Neural progenitor cell (in vitro differentiated cells): ENCODE measurements around the gene SUGCT. TPM values are rescaled to one million over a fixed set of nuclear protein-coding genes. Genes with fewer than 3 reads are reported as not detected.

Experiments used
- DNase-seq: peaks from one replicate; pipeline ENCODE4 v3.0.0-alpha.2; 2016; ENCODE audit warnings: low spot score
- H2AFZ ChIP-seq: fragments of 200-600 bp; sonication (generic); replicated peaks from 2 replicates; pipeline ENCODE4 v1.6.1; 2016; ENCODE audit warnings: antibody characterized with exemption
- H3F3A ChIP-seq: fragments of 200-600 bp; sonication (generic); 2 replicates; pipeline ENCODE4 v1.6.1; 2016; ENCODE audit warnings: antibody characterized with exemption, low read depth
- H3K27ac ChIP-seq: fragments of 200-600 bp; sonication (generic); 2 replicates; pipeline ENCODE4 v1.5.1; 2016; ENCODE audit warnings: mild to moderate bottlenecking
- H3K27me3 ChIP-seq: fragments of 200-600 bp; sonication (generic); 2 replicates; pipeline ENCODE4 v1.6.1; 2016; ENCODE audit warnings: mild to moderate bottlenecking, moderate library complexity
- H3K36me3 ChIP-seq: fragments of 200-600 bp; sonication (generic); 2 replicates; pipeline ENCODE4 v1.5.1; 2016
- H3K4me1 ChIP-seq: fragments of 200-600 bp; sonication (generic); 2 replicates; pipeline ENCODE4 v1.6.1; 2016; ENCODE audit warnings: mixed run types
- H3K4me2 ChIP-seq: fragments of 200-600 bp; sonication (generic); 2 replicates; pipeline ENCODE4 v1.6.1; 2016
- H3K4me3 ChIP-seq: fragments of 200-600 bp; sonication (generic); 2 replicates; pipeline ENCODE4 v1.5.1; 2016
- H3K79me2 ChIP-seq: fragments of 200-600 bp; sonication (generic); 2 replicates; pipeline ENCODE4 v1.6.1; 2016; ENCODE audit warnings: low read depth
- H3K9ac ChIP-seq: fragments of 200-600 bp; sonication (generic); 2 replicates; pipeline ENCODE4 v1.6.1; 2016
- H3K9me3 ChIP-seq: fragments of 200-600 bp; sonication (generic); 2 replicates; pipeline ENCODE4 v1.5.1; 2016; ENCODE audit warnings: low read depth
- H4K20me1 ChIP-seq: fragments of 200-600 bp; sonication (generic); 2 replicates; pipeline ENCODE4 v1.6.1; 2016; ENCODE audit warnings: low read depth
- H3K27ac Mint-ChIP-seq: 3 replicates; pipeline ENCODE4 v1.8.0; 2021; ENCODE audit warnings: mixed read lengths
- H3K27me3 Mint-ChIP-seq: 2 replicates; pipeline ENCODE4 v1.8.0; 2022; ENCODE audit warnings: low read depth, mild to moderate bottlenecking, inconsistent platforms, moderate library complexity, mixed read lengths; ENCODE audit not compliant: insufficient read depth
- H3K36me3 Mint-ChIP-seq: 3 replicates; pipeline ENCODE4 v1.8.0; 2021; ENCODE audit warnings: mixed read lengths
- H3K4me1 Mint-ChIP-seq: 3 replicates; pipeline ENCODE4 v1.8.0; 2021; ENCODE audit warnings: mixed read lengths
- H3K4me3 Mint-ChIP-seq: 3 replicates; pipeline ENCODE4 v1.8.0; 2021; ENCODE audit warnings: mild to moderate bottlenecking, moderate library complexity, mixed read lengths
- H3K9me3 Mint-ChIP-seq: 3 replicates; pipeline ENCODE4 v1.8.0; 2020; ENCODE audit warnings: mixed read lengths
- EZH2 ChIP-seq: fragments of 200-600 bp; sonication (generic); IDR thresholded peaks from 2 replicates; pipeline ENCODE4 v1.6.1; 2017; ENCODE audit warnings: antibody characterized with exemption, mild to moderate bottlenecking, moderate library complexity
- EZH2phosphoT487 ChIP-seq: fragments of 200-600 bp; sonication (generic); IDR thresholded peaks from 2 replicates; pipeline ENCODE4 v1.6.1; 2017; ENCODE audit warnings: antibody characterized with exemption
- total RNA-seq: library from RNA; depleted of rRNA; stranded (reverse); fragments of >200 nt; gene quantifications from 2 replicates; pipeline ENCODE4 v1.2.3, GENCODE V29; 2015; ENCODE audit warnings: low replicate concordance
- TF ChIP-seq, protein P1 (sequence below): fragments of 200-600 bp; sonication (generic); IDR thresholded peaks from 2 replicates; pipeline ENCODE4 v1.5.1; 2017; ENCODE audit warnings: antibody characterized with exemption, mild to moderate bottlenecking

The SUGCT gene
- total RNA-seq, 1 donor from 2014 or later, result 10.1 TPM

DNA sequence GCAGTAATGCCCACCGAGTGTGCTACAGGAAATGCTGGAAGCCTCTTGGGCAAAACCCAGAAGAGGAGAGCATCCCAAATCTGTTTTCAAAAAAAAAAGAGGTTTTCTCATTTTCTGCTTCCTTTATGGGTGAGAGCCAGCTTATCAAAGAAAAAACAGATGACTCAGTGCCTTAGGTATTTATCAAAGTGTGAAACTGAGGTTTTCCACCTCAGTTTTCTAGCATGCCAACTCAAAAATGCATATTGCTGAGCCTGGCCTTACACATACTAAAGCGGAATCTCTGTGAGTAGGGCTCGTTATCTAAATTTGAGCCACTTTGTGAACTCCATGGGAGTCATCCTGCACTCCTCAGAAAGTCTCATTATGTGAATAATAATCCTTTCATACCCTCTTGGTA lies 705.1 kb downstream of the SUGCT start:
- H3K4me1 ChIP-seq, result peaks cover 5% of the 10 kb centered on the region
- no peak overlapping the region for H3K27ac Mint-ChIP-seq
- no peak overlapping the region for H3K4me3 ChIP-seq
- H2AFZ ChIP-seq, result no peak overlapping the region
- no peaks in the 10 kb centered on the region for H3K9me3 ChIP-seq
- no peak overlapping the region for H3K4me2 ChIP-seq
- H3K9me3 Mint-ChIP-seq, result peaks cover 14% of the 10 kb centered on the region
- H3K9ac ChIP-seq, result no peak overlapping the region
- H4K20me1 ChIP-seq, result no peaks in the 10 kb centered on the region
- H3K27me3 Mint-ChIP-seq, result peaks cover 2% of the 10 kb centered on the region
- DNase-seq, result no peak
- H3K27ac ChIP-seq, result no peak overlapping the region
- no peaks in the 10 kb centered on the region for H3K79me2 ChIP-seq
- H3K27me3 ChIP-seq, result no peaks in the 10 kb centered on the region
- no peak for TF ChIP-seq EZH2
- TF ChIP-seq EZH2phosphoT487, result no peak
- TF ChIP-seq, protein P1, sequence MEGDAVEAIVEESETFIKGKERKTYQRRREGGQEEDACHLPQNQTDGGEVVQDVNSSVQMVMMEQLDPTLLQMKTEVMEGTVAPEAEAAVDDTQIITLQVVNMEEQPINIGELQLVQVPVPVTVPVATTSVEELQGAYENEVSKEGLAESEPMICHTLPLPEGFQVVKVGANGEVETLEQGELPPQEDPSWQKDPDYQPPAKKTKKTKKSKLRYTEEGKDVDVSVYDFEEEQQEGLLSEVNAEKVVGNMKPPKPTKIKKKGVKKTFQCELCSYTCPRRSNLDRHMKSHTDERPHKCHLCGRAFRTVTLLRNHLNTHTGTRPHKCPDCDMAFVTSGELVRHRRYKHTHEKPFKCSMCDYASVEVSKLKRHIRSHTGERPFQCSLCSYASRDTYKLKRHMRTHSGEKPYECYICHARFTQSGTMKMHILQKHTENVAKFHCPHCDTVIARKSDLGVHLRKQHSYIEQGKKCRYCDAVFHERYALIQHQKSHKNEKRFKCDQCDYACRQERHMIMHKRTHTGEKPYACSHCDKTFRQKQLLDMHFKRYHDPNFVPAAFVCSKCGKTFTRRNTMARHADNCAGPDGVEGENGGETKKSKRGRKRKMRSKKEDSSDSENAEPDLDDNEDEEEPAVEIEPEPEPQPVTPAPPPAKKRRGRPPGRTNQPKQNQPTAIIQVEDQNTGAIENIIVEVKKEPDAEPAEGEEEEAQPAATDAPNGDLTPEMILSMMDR, result no peak
- no peaks in the 10 kb centered on the region for H3K36me3 ChIP-seq
- H3F3A ChIP-seq, result no peaks in the 10 kb centered on the region
- H3K4me3 Mint-ChIP-seq, result no peak overlapping the region
- no peaks in the 10 kb centered on the region for H3K4me1 Mint-ChIP-seq
- no peaks in the 10 kb centered on the region for H3K36me3 Mint-ChIP-seq

DNA sequence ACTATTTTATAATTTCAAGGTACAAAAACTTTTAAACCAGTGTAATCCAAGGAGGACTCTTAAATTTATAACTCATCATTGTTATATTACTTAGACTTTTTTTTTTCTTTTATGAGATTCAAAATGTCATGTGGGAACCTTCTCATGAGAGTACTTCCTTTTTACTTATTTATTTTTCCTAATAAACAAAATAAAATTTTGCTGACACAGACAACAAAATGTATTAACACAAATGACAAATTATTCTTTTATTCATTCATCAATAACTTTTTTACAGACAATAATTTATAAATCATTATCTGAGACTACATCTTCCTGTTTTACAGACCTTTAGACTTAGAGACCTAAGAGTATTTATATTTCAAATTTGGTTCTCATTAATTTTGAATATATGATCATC lies 706.2 kb downstream of the SUGCT start:
- DNase-seq, result no peak
- Histone ChIP-seq H3K9ac (no peak overlapping the region), H3K9me3 (no peaks in the 10 kb centered on the region), H3K27ac (no peak overlapping the region), H3K36me3 (no peaks in the 10 kb centered on the region), H3F3A (no peaks in the 10 kb centered on the region), H4K20me1 (no peaks in the 10 kb centered on the region), H3K79me2 (no peaks in the 10 kb centered on the region), H3K4me3 (no peak overlapping the region), H3K4me1 (no peaks in the 10 kb centered on the region), H3K4me2 (no peak overlapping the region), H3K27me3 (no peaks in the 10 kb centered on the region), H2AFZ (no peak overlapping the region)
- no peak overlapping the region for H3K4me3 Mint-ChIP-seq
- TF ChIP-seq, protein P1, result no peak
- TF ChIP-seq EZH2 (no peak), EZH2phosphoT487 (no peak)
- no peaks in the 10 kb centered on the region for H3K4me1 Mint-ChIP-seq
- H3K27ac Mint-ChIP-seq, result no peak overlapping the region
- peaks cover 2% of the 10 kb centered on the region for H3K27me3 Mint-ChIP-seq
- H3K36me3 Mint-ChIP-seq, result no peaks in the 10 kb centered on the region
- peaks cover 14% of the 10 kb centered on the region for H3K9me3 Mint-ChIP-seq

DNA sequence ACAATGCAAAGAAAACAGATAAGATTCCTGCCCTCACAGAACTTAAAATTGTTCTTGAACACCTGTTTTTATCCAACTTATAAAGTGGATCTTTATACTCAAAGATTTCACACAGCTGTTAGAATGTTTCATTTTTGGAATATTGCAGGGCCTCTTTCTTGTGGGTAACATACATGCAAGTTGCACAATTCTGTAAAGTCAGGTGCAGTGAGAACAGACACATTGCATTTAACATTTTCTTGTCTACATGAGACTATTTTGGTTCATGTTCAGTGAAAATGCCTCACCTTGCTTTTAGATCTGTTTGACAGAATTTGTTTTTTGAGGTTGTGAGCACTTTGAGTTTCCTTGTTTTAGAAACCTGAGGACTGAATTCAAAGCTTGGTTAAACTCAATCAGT lies 707.8 kb downstream of the SUGCT start:
- Histone ChIP-seq H3K4me2 (no peak overlapping the region), H3K79me2 (no peaks in the 10 kb centered on the region), H3K27me3 (no peaks in the 10 kb centered on the region), H3K9ac (no peak overlapping the region), H3K4me3 (no peak overlapping the region), H3K4me1 (no peaks in the 10 kb centered on the region), H2AFZ (no peak overlapping the region), H3K27ac (no peak overlapping the region), H3K36me3 (no peaks in the 10 kb centered on the region), H4K20me1 (no peaks in the 10 kb centered on the region), H3F3A (no peaks in the 10 kb centered on the region), H3K9me3 (no peaks in the 10 kb centered on the region)
- Mint-ChIP-seq H3K4me3 (no peak overlapping the region), H3K9me3 (peaks cover 14% of the 10 kb centered on the region), H3K4me1 (no peaks in the 10 kb centered on the region), H3K36me3 (no peaks in the 10 kb centered on the region), H3K27me3 (peaks cover 2% of the 10 kb centered on the region), H3K27ac (no peak overlapping the region)
- DNase-seq, result no peak
- TF ChIP-seq EZH2 (no peak), EZH2phosphoT487 (no peak)
- TF ChIP-seq, protein P1, result no peak
